GM18519 (cell line): Measurements from ENCODE around the gene GCM1.

Experiments used
- ATAC-seq: cut with Tn5 transposase; IDR thresholded peaks from one replicate; pipeline ENCODE4 v1.9.1; 2021; ENCODE audit warnings: mild to moderate bottlenecking, moderate library complexity; ENCODE audit not compliant: unreplicated experiment, low FRiP score

Gene GCM1

GRCh38 chr6:53154071-53154470 lies 5.4 kb upstream of the GCM1 start:
- no peak for ATAC-seq

- no peak for ATAC-seq
Measured at GRCh38 chr6:53152576-53152975, 3.9 kb upstream of the GCM1 start.

- ATAC-seq: no peak
Measured at GRCh38 chr6:53151676-53152075, 3.0 kb upstream of the GCM1 start.

- ATAC-seq: no peak
Measured at GRCh38 chr6:53144802-53145201, 3.8 kb downstream of the GCM1 start.

- no peak for ATAC-seq
Measured at GRCh38 chr6:53143710-53144109, 4.9 kb downstream of the GCM1 start.

GRCh38 chr6:53142810-53143209 lies 5.8 kb downstream of the GCM1 start:
- ATAC-seq: no peak

- ATAC-seq: no peak
Measured at GRCh38 chr6:53139841-53140413, 8.7 kb downstream of the GCM1 start.

- ATAC-seq: no peak
Measured at GRCh38 chr6:53136000-53136609, 12.5 kb downstream of the GCM1 start.

- no peak for ATAC-seq
Measured at GRCh38 chr6:53134601-53135235, 13.9 kb downstream of the GCM1 start.

- ATAC-seq: no peak
Measured at GRCh38 chr6:53133961-53134360, 14.7 kb downstream of the GCM1 start.

- no peak for ATAC-seq
Measured at GRCh38 chr6:53130569-53131290, 17.9 kb downstream of the GCM1 start.

GRCh38 chr6:53128842-53129241 lies 19.8 kb downstream of the GCM1 start:
- ATAC-seq: no peak

GRCh38 chr6:53125276-53125675 lies 23.4 kb downstream of the GCM1 start:
- no peak for ATAC-seq

GRCh38 chr6:53124131-53124800 lies 24.4 kb downstream of the GCM1 start:
- ATAC-seq: no peak

- no peak for ATAC-seq
Measured at GRCh38 chr6:53119772-53120409, 28.8 kb downstream of the GCM1 start.

GRCh38 chr6:53119349-53119748 lies 29.3 kb downstream of the GCM1 start:
- no peak for ATAC-seq

GRCh38 chr6:53115741-53116140 lies 32.9 kb downstream of the GCM1 start:
- ATAC-seq: no peak

GRCh38 chr6:53115113-53115512 lies 33.5 kb downstream of the GCM1 start:
- ATAC-seq: no peak

- no peak for ATAC-seq
Measured at GRCh38 chr6:53113742-53114141, 34.9 kb downstream of the GCM1 start.

GRCh38 chr6:53112871-53113270 lies 35.8 kb downstream of the GCM1 start:
- ATAC-seq: no peak

- ATAC-seq: no peak
Measured at GRCh38 chr6:53112404-53112803, 36.2 kb downstream of the GCM1 start.
